ENCODE measurements around the gene CTNS.

DNA sequence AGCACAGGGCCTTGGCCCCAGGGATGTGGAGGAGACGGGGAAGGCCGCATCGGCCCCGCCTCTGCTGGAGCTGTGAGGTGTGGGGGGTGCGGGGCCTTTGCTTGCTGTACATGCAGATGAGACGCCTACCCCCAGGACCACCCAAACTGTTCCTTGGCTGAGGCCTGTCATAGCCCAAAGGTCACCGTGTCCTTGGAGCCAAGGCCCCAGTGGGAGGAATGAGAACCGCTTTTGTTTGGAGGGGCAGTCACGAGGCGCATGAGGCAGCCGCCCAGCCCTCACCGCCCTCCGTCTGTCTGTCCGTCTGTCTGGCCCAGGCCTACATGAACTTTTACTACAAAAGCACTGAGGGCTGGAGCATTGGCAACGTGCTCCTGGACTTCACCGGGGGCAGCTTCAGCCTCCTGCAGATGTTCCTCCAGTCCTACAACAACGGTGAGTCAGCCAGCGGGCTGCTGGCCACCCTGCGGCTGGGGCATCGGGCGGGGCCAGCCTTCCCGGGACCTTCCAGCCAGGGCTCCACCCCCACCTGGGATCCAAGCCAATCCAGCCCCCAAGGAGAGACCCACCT lies 23.1 kb downstream of the CTNS start:
- TF ChIP-seq CTCF (IDR thresholded peaks at IDR 0.05) (no peak), POLR2A (IDR thresholded peaks at IDR 0.05) (no peak)
